Ramos (cell line): ENCODE measurements around the gene PRKD1.
"Not testable (repeated sequence)": the region's sequence is repeated elsewhere in the genome, so short reads cannot be mapped to it uniquely, and the experiment has no call there.

Source experiments
- in situ Hi-C: fragments of 300-500 bp; cut with MboI; formaldehyde crosslinking; loops from one replicate; pipeline ENCODE4 v1.14.3; 2022; ENCODE audit warnings: low sequenced_read_pairs; ENCODE audit not compliant: unreplicated experiment

The PRKD1 gene

GRCh38 chr14:29840369-29840892, 87.2 kb downstream of the PRKD1 start:
- in situ Hi-C loops, result not testable (repeated sequence)

DNA sequence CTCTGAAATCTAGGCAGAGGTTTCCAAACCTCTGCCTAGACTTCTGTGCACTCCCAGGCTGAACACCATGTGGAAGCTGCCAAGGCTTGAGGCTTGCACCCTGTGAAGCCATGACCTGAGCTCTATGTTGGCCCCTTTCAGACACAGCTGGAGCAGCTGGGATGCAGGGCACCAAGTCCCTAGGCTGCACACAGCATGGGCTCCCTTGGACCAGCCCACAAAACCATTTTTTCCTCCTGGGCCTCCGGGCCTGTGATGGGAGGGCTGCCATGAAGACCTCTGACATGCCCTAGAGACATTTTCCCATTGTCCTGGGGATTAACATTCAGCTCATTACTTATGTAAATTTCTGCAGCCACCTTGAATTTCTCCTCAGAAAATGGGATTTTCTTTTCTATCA, 88.0 kb downstream of the PRKD1 start:
- in situ Hi-C loops, result not testable (repeated sequence)

DNA sequence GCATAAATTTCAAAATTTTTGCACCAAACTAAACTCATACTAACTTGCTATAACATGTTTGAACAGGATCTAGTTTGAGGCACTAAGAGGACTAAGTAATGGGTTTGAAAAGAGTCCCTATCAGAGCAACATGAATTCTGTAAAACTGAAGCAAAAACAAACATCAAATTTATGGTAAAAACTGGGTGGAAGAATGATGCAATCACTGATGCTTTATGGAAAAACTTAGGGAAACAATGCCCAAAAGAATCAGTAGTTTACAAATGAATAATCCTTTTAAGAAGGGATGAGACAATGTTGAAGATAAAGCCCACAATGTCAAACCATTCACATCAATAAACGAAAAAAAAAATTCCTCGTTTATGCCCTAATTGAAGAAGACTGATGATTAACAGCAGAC, 88.9 kb downstream of the PRKD1 start:
- in situ Hi-C loops, result no loop called here

DNA sequence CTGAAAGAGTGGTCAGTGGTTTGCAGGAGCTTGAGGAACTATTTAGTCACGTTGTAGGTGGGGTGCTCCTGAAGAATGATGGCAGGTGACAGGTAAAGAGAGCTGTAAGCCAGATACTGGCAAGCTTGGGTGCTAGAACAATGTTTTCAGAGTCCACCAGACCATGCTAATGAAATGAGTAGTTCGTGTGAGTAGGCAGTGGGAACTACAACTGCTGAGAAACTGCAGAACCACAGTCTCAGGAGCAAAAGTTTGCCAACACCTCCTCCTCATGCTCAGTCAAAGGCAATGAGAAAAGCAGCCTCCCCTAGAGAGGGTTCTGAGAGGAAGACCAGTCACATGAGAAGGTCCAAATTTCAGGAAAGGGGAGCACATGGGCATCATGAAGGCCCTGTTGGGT, 91.3 kb downstream of the PRKD1 start:
- in situ Hi-C loops, result no loop called here

- in situ Hi-C loops, result no loop called here
Measured at GRCh38 chr14:29832042-29832441, 95.6 kb downstream of the PRKD1 start.

- in situ Hi-C loops, result no loop called here
Measured at GRCh38 chr14:29829851-29830250, 97.8 kb downstream of the PRKD1 start.

DNA sequence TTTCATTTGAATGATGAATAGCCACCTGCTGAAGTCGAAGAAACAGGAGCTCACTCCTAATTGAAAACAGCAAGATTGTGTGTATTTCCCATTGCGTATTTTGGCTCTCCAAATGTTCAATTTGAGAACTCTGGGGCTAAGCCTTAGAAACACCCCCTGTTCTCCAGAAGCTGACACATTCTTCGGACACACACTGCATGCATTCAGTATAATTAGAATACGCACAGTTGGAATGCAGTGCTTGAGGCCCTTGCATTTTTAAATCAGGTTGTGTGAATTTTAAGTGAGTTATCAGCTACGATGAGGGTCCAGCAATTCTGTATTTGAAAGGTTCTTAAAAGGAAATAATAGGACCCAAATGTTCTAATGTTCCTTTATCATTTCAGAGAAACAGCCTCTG, 103.8 kb downstream of the PRKD1 start:
- in situ Hi-C loops, result no loop called here

GRCh38 chr14:29822430-29822709, 105.3 kb downstream of the PRKD1 start:
- in situ Hi-C loops, result no loop called here

DNA sequence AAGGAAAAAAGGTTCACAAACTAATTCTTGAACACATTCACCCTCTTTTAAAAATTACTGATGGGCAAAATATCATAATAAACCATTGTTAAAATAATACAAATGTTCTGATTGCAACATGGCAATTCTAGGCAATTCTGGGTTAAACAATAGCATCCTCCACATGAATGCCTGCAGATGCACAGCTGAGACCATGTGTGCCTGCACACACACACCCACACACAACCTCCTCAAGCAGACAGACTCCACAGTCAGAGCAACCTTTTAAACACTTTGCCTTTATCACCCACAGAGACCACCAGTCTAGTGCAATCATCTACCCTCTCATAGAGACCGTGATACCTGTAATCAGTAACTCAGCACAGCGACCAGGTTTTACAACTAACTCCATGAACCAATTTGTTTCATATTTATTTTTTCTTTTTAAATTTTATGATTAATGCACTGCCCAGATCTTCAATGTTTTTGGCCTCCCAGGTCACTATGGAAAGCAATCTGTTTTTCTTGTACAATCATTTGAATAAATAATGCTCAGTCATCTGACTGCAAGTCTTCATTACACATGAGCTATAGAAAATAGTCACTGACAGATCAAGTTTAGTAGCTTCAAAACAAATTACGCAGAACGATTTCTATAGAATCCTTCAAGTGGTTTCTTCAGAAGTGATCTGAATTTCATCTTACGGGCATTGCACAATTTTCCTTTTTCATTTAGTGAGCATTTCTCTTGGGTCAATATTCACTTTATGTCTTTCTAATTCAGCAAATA, 105.8 kb downstream of the PRKD1 start:
- in situ Hi-C loops, result no loop called here

DNA sequence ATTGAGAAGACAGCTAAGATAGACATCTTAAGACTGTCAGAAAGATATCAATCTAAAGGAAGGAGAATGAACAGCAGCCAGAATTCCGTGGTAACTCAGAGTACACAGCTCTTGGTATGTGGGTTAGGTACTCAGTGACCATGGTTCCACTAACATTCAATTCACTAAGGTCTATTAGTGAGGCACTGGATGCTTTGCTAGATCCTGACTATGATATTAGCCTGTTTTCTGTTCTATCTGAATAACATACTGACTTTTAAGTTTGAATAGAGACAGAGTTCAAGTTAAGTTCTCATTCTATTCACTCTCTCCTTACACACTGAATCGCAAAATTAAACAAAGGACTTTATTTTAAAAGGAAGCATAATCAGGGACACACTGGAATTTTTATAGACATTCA, 106.4 kb downstream of the PRKD1 start:
- in situ Hi-C loops, result no loop called here

DNA sequence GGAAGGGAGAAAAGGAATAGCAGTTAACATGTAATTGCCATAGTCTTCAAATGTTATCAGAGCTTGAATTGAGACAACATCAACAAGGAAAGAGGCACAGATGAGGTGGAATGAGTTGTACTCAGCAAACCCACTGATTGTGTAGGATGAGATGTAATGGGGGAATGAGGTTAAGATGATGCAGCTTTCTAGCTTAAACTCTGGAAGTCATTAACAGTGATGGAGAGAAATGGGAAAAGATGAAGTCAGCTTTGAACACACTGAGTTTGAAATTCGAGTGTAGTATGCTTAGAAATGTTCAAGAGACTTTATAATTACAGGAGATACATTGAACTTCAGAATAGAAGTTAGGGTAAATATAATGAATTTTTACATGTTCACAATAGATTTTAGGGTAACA, 106.9 kb downstream of the PRKD1 start:
- in situ Hi-C loops, result no loop called here

DNA sequence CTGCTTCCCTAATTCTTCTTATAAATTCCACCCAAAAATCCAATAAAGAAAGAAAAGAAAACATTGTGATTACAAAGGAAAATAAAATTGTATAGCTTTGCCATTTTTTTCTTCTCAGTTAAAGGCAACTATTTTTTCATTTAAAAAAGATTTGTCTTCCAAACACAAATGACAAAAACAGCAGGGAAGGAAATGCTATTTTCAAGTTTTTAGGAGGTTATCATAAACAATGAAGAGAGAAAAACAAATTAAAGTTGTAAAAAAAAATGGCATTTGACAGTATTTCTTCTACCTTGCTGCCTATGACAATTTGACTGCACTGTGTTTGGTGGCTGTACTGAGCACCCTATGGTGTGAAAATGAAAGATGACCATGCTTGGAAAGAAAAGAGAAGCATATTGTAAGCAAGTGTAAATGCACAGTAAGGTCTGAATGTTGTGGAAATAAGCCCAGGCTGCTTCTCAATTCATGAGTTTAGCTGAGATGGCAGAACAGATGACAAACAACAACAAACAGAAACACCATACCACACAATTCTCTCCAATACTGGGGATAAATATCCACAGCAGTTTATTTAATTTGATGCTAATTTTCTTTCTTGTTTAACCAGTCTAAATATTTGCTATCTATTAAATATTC, 109.8 kb downstream of the PRKD1 start:
- in situ Hi-C loops, result no loop called here

- in situ Hi-C loops, result no loop called here
Measured at GRCh38 chr14:29815016-29815674, 112.5 kb downstream of the PRKD1 start.

DNA sequence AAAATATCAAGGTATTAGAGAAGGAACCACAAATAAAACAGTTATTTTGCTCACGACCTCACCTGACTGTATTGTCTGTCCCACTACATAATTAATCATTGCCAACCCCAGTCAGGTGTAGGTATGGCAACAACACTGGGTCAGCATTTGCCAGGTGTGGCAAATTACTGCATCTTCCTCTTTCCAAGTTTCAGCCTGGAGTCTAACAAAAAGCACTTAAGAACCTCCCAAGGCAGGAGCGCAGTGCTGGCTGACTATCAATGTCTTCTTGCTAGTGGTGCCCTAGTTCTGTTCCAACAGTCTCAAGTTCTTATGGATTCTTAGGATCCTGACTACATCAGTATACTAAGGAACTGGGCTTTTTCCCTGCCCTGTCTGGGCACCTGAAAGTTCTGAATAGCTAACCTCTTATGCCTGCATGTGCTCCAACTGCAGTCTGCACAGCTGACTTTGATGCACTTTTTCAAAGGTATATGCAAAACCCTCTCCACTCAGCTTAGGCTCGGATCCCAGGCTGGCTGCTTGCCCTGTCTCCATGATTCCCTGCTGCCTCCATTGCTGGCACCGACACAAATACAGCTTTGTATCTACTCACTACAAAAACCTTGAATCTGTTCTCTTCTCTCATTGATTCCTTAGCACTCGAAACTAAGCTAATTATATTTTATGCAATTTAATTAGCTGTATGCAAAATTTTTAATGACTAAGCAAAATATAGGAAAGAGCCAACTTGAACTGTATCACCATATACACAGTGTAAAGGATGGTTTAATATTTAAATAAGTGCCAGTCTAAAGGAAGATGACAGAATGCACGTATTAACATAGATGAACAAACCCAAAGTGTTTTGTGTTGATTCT, 113.3 kb downstream of the PRKD1 start:
- in situ Hi-C loops, result no loop called here

- in situ Hi-C loops, result no loop called here
Measured at GRCh38 chr14:29810682-29811081, 117.0 kb downstream of the PRKD1 start.

DNA sequence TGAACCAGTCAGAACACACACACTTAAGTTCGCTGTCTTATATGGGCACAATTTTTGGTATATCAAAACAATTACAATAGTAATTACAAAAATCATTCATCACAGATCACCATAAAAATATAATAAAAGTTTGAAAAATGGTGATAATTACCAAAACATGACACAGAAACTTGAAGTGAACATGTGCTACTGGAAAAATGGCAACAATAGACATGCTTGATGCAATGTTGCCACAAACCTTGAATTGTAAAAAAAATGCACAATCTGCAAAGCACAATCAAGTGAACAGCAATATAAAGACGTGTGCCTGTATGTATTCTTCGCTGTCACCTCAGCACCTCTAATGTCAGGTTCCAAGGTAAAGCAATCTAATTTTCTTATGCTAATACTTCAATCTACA, 117.6 kb downstream of the PRKD1 start:
- in situ Hi-C loops, result no loop called here

DNA sequence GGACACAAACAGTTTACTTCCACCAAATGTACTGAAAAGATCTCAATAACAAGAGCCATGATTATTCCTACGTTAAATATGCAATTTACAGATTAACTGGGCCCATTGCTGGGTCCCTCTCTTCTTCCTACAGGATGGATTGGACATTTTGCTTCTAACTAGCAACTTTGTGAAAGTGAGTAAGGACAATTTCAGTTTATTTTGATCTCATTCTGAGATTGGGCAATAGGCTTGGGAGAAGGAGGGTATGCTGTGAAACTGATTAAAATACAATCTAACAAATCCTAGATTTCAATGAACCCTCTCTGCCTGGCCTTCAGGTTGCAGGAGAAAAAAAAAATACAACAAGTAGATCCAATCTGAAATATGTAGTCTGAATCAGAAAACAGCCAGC, 121.5 kb downstream of the PRKD1 start:
- in situ Hi-C loops, result no loop called here

DNA sequence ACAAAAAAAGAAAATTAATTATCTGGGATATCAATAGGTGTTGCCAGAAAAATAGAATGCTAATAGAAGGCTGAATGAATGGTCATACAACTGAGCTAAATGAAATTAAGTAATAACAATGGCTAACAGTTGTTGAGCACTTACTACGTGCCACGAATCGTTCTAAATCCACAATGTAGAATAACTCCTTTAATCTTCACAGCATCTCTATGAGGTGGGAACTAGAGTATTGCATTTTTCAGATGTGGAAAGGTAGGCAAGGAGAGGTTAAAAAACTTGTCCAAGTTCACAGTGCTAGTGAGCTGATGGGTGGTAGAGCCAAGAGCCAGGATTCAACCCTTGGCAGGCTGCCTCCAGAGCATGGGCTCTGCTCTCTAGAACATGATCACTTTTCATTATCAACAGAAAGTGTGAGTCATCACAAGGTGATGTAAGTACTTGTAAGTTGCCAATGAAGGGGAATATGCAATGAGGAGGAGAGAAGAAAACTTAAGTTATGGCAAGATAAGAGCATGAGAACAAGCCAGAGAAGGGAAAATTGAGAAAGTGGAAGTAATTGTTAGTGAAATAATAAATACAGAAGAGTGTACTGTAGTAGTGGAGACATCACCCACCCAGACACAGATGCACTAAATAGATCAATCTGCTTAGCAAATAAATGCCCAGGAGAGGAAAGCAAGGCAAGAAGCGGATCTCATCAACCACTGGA, 122.1 kb downstream of the PRKD1 start:
- in situ Hi-C loops, result no loop called here

GRCh38 chr14:29804481-29805266, 123.0 kb downstream of the PRKD1 start:
- in situ Hi-C loops, result no loop called here
